Body of pancreas (tissue), 4 donors: ENCODE data around the gene PTPRT.

Source experiments
- CTCF ChIP-seq, 7 experiments: fragments of 450-650 bp in 4 of 7; fragments of 200-600 bp in 3 of 7; sonication (generic) in 3 of 7; IDR thresholded peaks; one replicate each; pipeline ENCODE4 v1.5.1; 2016 to 2019; ENCODE audit warnings: antibody characterized with exemption in 7 of 7
- POLR2A ChIP-seq, 3 donors: fragments of 450-650 bp; IDR thresholded peaks; one replicate each; pipeline ENCODE4 v1.6.1; 2016; ENCODE audit warnings: antibody characterized with exemption in 3 of 3, mild to moderate bottlenecking in 2 of 3

- no peak for TF ChIP-seq CTCF (IDR thresholded peaks at IDR 0.05)
- no peak for TF ChIP-seq POLR2A (IDR thresholded peaks at IDR 0.05)
These were observed 1163.1 kb downstream of the PTPRT start for GRCh38 chr20:42026599-42026998.
